ENCODE data around the gene SMAD3. TPM values are rescaled to one million over a fixed set of nuclear protein-coding genes. Genes with fewer than 3 reads are reported as not detected.

Gene SMAD3
- total and polyA plus RNA-seq, 2 donors (not counting 1 experiment from before 2014, with no cell fraction given), result 55.9 to 163 TPM

GRCh38 chr15:67134067-67134838 lies 68.9 kb downstream of the SMAD3 start:
- Mint-ChIP-seq H3K9me3 (ENCODE audit: insufficient read depth) (no peaks in the 10 kb centered on the region), H3K27ac (peak overlapping the region; percentile 89), H3K4me1 (peaks cover 91% of the 10 kb centered on the region), H3K27me3 (no peaks in the 10 kb centered on the region), H3K4me3 (peak overlapping the region; percentile 77)
- Histone ChIP-seq H3K27me3 (replicated peaks in 1 of 4; ENCODE audit: control extremely low read depth in 1 of 4, control insufficient read depth in 3 of 4, insufficient read depth in 4 of 4, low read length in 3 of 4) (no peaks in the 10 kb centered on the region), H3K9ac (ENCODE audit: low read length) (peak overlapping the region; percentile 54), H3K36me3 (replicated peaks in 1 of 2; ENCODE audit: control extremely low read depth in 1 of 2, control insufficient read depth in 1 of 2, extremely low read depth in 1 of 2, insufficient read depth in 2 of 2, low read length in 1 of 2) (peaks cover 3 to 16% of the 10 kb centered on the region in 2 experiments), H3K27ac (ENCODE audit: low read length in 2 of 2) (peak overlapping the region; percentile 75 to 89), H3K4me3 (ENCODE audit: control extremely low read depth in 1 of 5, extremely low read depth in 1 of 5, insufficient read depth in 1 of 5, low read depth in 2 of 5, low read length in 4 of 5) (peak overlapping the region in 4 of 5 experiments; percentile 9 to 42 (median 18)), H4K20me1 (ENCODE audit: control insufficient read depth, insufficient read depth, low read length, poor library complexity, severe bottlenecking) (peaks cover 89% of the 10 kb centered on the region), H3K79me2 (ENCODE audit: control insufficient read depth, insufficient read depth, low read length) (peaks cover 99% of the 10 kb centered on the region), H2AFZ (ENCODE audit: insufficient read depth, low read depth, low read length, poor library complexity, severe bottlenecking) (peak overlapping the region; percentile 32), H3K9me3 (ENCODE audit: control extremely low read depth in 1 of 3, control insufficient read depth in 2 of 3, insufficient read depth in 1 of 3, low read length in 2 of 3) (no peaks in the 10 kb centered on the region), H3K4me2 (replicated peaks; ENCODE audit: low read depth, low read length, poor library complexity, severe bottlenecking) (peak overlapping the region; percentile 73), H3K4me1 (ENCODE audit: control insufficient read depth in 2 of 2, insufficient read depth in 2 of 2, low read length in 2 of 2) (peaks cover 78 to 79% of the 10 kb centered on the region in 2 donors)
- intact Hi-C loops (cut with micrococcal nuclease), result no loop called here
- ChIA-PET CTCF (interaction anchor here (1.0 to 1.7 kb wide), 5 partner anchors 12 to 188 kb away, joined by 4 to 7 read pairs (median 4); partner anchors contain the start of gene SMAD3), POLR2A (interaction anchor here (0.8 to 1.6 kb wide), 2 partner anchors 33 to 58 kb away, joined by 3 to 4 read pairs; no protein-coding TSS in a partner anchor)
- TF ChIP-seq EZH2 (IDR thresholded peaks at IDR 0.05; ENCODE audit: borderline replicate concordance, insufficient read depth, low read depth, low read length, poor library complexity, severe bottlenecking), result no peak
- TF ChIP-seq CTCF (IDR thresholded peaks at IDR 0.05), result no peak
- peak; percentile 75 for DNase-seq
- 35% methylated on average over 8 of the region's 13 CpGs for WGBS (ENCODE audit: insufficient coverage)
- ATAC-seq (ENCODE audit: low read depth), result peak; percentile 91
